Mesenchymal stem cell (in vitro differentiated cells and primary cell): ENCODE measurements around the gene NXPH1.

Source experiments
- DNase-seq: peaks from one replicate; pipeline ENCODE4 v3.0.0-alpha.2; 2013
- H2AFZ ChIP-seq: one replicate; pipeline ENCODE4 v1.6.1; 2013; ENCODE audit warnings: low read depth, mild to moderate bottlenecking, control low read depth, inconsistent platforms, low read length, moderate library complexity
- H2AK5ac ChIP-seq: 2 replicates; pipeline ENCODE4 v1.6.1; 2013; ENCODE audit warnings: low read length, moderate library complexity, mild to moderate bottlenecking, inconsistent platforms; ENCODE audit not compliant: severe bottlenecking
- H2BK120ac ChIP-seq: one replicate; pipeline ENCODE4 v1.6.1; 2013; ENCODE audit warnings: low read depth, mild to moderate bottlenecking, inconsistent platforms, low read length, moderate library complexity
- H2BK12ac ChIP-seq, 2 experiments: one replicate each; pipeline ENCODE4 v1.6.1; 2013; ENCODE audit warnings: inconsistent platforms in 2 of 2, low read length in 2 of 2, mild to moderate bottlenecking in 2 of 2, moderate library complexity in 2 of 2, control low read depth in 1 of 2
- H2BK15ac ChIP-seq: one replicate; pipeline ENCODE4 v1.6.1; 2013; ENCODE audit warnings: mild to moderate bottlenecking, low read depth, inconsistent platforms; ENCODE audit not compliant: poor library complexity, severe bottlenecking
- H2BK5ac ChIP-seq: 2 replicates; pipeline ENCODE4 v1.6.1; 2013; ENCODE audit warnings: low read depth, mild to moderate bottlenecking, low read length, control low read depth, inconsistent platforms; ENCODE audit not compliant: poor library complexity, severe bottlenecking
- H3K14ac ChIP-seq, 2 experiments: one replicate each; pipeline ENCODE4 v1.6.1; 2013; ENCODE audit warnings: inconsistent platforms in 2 of 2, low read length in 2 of 2, control low read depth in 1 of 2, mild to moderate bottlenecking in 1 of 2, moderate library complexity in 1 of 2
- H3K18ac ChIP-seq, 2 experiments: one replicate each; pipeline ENCODE4 v1.6.1; 2013; ENCODE audit warnings: inconsistent platforms in 2 of 2, low read length in 2 of 2, control low read depth in 1 of 2, low read depth in 1 of 2, mild to moderate bottlenecking in 1 of 2
- H3K23ac ChIP-seq, 2 experiments: one replicate each; pipeline ENCODE4 v1.6.1; 2013; ENCODE audit warnings: inconsistent platforms in 2 of 2, low read length in 2 of 2, mild to moderate bottlenecking in 2 of 2, moderate library complexity in 2 of 2, control low read depth in 1 of 2
- H3K27ac ChIP-seq: 2 replicates; pipeline ENCODE4 v1.5.1; 2013; ENCODE audit warnings: mild to moderate bottlenecking, moderate library complexity, low read length, control low read depth, inconsistent platforms; ENCODE audit not compliant: poor library complexity, severe bottlenecking
- H3K27me3 ChIP-seq, 2 experiments: 2 replicates each; pipeline versions ENCODE4 v1.6.1 to v1.7.0; 2013; ENCODE audit warnings: low read length in 2 of 2, mild to moderate bottlenecking in 2 of 2, moderate library complexity in 2 of 2, control low read depth in 1 of 2, inconsistent platforms in 1 of 2; ENCODE audit not compliant: control insufficient read depth in 1 of 2, insufficient read depth in 1 of 2
- H3K36me3 ChIP-seq, 2 experiments: 2 replicates each; pipeline versions ENCODE4 v1.6.1 to v1.7.0; 2013; ENCODE audit warnings: low read length in 2 of 2, control low read depth in 1 of 2, inconsistent platforms in 1 of 2, low read depth in 1 of 2, mild to moderate bottlenecking in 1 of 2; ENCODE audit not compliant: insufficient read depth in 2 of 2, control insufficient read depth in 1 of 2
- H3K4ac ChIP-seq, 2 experiments: one replicate each; pipeline ENCODE4 v1.6.1; 2013; ENCODE audit warnings: inconsistent platforms in 2 of 2, low read length in 2 of 2, mild to moderate bottlenecking in 2 of 2, moderate library complexity in 2 of 2, control low read depth in 1 of 2, low read depth in 1 of 2
- H3K4me1 ChIP-seq: 2 replicates; pipeline ENCODE4 v1.6.1; 2013; ENCODE audit warnings: low read depth, low read length, control low read depth; ENCODE audit not compliant: control insufficient read depth, insufficient read depth
- H3K4me2 ChIP-seq: 2 replicates; pipeline ENCODE4 v1.6.1; 2013; ENCODE audit warnings: low read length, mild to moderate bottlenecking, inconsistent platforms; ENCODE audit not compliant: poor library complexity, severe bottlenecking
- H3K4me3 ChIP-seq, 2 experiments: 2 replicates each; pipeline versions ENCODE4 v1.5.1 to v1.7.0; 2013; ENCODE audit warnings: low read length in 2 of 2, mild to moderate bottlenecking in 2 of 2, control low read depth in 1 of 2, low read depth in 1 of 2; ENCODE audit not compliant: insufficient read depth in 1 of 2
- H3K79me1 ChIP-seq: replicated peaks from 2 replicates; pipeline ENCODE4 v1.6.1; 2013; ENCODE audit warnings: mild to moderate bottlenecking, control low read depth, low read length, inconsistent platforms; ENCODE audit not compliant: poor library complexity, severe bottlenecking
- H3K9ac ChIP-seq: 2 replicates; pipeline ENCODE4 v1.7.0; 2013; ENCODE audit warnings: mild to moderate bottlenecking, low read length, moderate library complexity
- H3K9me3 ChIP-seq: 2 replicates; pipeline ENCODE4 v1.7.0; 2013; ENCODE audit warnings: mild to moderate bottlenecking, low read length; ENCODE audit not compliant: control insufficient read depth
- H4K8ac ChIP-seq: one replicate; pipeline ENCODE4 v1.6.1; 2013; ENCODE audit warnings: inconsistent platforms, mild to moderate bottlenecking, low read length, moderate library complexity
- H4K91ac ChIP-seq: one replicate; pipeline ENCODE4 v1.6.1; 2013; ENCODE audit warnings: mild to moderate bottlenecking, low read length, inconsistent platforms
- WGBS: methylation state at CpG from one replicate; pipeline ENCODE4 v1.1.7; 2013; ENCODE audit warnings: mixed read lengths; 5-methylcytosine and 5-hydroxymethylcytosine counted together

The NXPH1 gene

GRCh38 chr7:8613191-8613590, 179.8 kb downstream of the NXPH1 start:
- no peak for DNase-seq
- 100% methylated on average over 1 of the region's 2 CpGs for WGBS
- Histone ChIP-seq H3K79me1 (no peaks in the 10 kb centered on the region), H2BK120ac (no peak overlapping the region), H2BK5ac (no peak overlapping the region), H3K23ac (no peak overlapping the region), H3K4me2 (no peak overlapping the region), H3K27me3 (no peaks in the 10 kb centered on the region), H4K8ac (no peak overlapping the region), H2BK12ac (no peak overlapping the region), H3K27ac (no peak overlapping the region), H2BK15ac (no peak overlapping the region), H3K18ac (no peak overlapping the region), H3K4me3 (no peak overlapping the region), H3K36me3 (no peaks in the 10 kb centered on the region), H3K14ac (no peak overlapping the region), H3K9ac (no peak overlapping the region), H4K91ac (no peak overlapping the region), H2AK5ac (no peak overlapping the region), H2AFZ (no peak overlapping the region), H3K9me3 (peaks cover 3% of the 10 kb centered on the region), H3K4me1 (no peaks in the 10 kb centered on the region), H3K4ac (no peak overlapping the region)

- WGBS: 56% methylated on average over 4 of the region's 5 CpGs
Measured at GRCh38 chr7:8615019-8615418, 181.6 kb downstream of the NXPH1 start.

DNA sequence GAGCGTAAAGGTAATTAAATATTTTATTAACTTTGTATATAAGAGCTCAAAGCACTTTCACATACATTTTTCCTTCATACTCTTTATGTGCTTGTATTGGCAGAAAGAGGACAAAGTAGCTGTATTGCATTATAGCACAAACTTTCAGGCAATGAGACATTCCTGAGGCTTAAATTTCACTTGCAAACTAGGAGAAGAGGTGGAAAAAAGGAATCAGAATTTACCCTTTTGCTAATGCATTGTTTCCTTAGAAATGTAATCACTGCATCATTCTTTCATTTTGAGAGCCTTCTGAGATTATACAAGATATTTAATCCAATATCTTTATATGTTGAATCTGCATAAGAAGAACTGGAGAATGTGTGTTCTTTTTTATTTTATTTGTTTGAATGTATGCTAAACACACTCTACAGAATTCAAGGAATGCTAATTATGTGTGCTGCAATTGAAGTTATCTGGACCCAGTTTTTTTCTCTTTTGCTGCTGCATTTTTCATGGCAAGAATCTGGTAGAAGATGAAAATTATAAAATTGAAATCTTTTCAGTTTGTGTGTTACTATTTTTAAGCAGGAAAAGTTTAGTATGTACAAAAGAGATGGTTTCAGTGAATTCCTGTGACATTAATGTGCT, 185.1 kb downstream of the NXPH1 start:
- H3K27ac ChIP-seq: no peak overlapping the region
- DNase-seq: no peak
- no peak overlapping the region for H4K8ac ChIP-seq
- no peak overlapping the region for H4K91ac ChIP-seq
- no peak overlapping the region for H3K14ac ChIP-seq
- H3K79me1 ChIP-seq: no peaks in the 10 kb centered on the region
- H2BK120ac ChIP-seq: no peak overlapping the region
- no peak overlapping the region for H3K9ac ChIP-seq
- H3K4ac ChIP-seq: no peak overlapping the region
- H2BK5ac ChIP-seq: no peak overlapping the region
- H3K36me3 ChIP-seq: no peaks in the 10 kb centered on the region
- H3K23ac ChIP-seq: no peak overlapping the region
- no peak overlapping the region for H2AFZ ChIP-seq
- no peak overlapping the region for H3K4me2 ChIP-seq
- H2BK12ac ChIP-seq: no peak overlapping the region
- H2AK5ac ChIP-seq: no peak overlapping the region
- no peak overlapping the region for H3K18ac ChIP-seq
- no peaks in the 10 kb centered on the region for H3K4me1 ChIP-seq
- H2BK15ac ChIP-seq: no peak overlapping the region
- no peaks in the 10 kb centered on the region for H3K27me3 ChIP-seq
- H3K9me3 ChIP-seq: peaks cover 12% of the 10 kb centered on the region
- no peak overlapping the region for H3K4me3 ChIP-seq
- no CpG with 5 or more reads among the region's 1 CpG for WGBS

More at GRCh38 chr7:8615019-8615418, 181.6 kb downstream of the NXPH1 start:
- Histone ChIP-seq H2AFZ (no peak overlapping the region), H4K8ac (no peak overlapping the region), H3K23ac (no peak overlapping the region), H3K4ac (no peak overlapping the region), H3K4me3 (no peak overlapping the region), H3K9me3 (peaks cover 8% of the 10 kb centered on the region), H2BK5ac (no peak overlapping the region), H3K79me1 (no peaks in the 10 kb centered on the region), H2AK5ac (no peak overlapping the region), H2BK12ac (no peak overlapping the region), H3K27me3 (no peaks in the 10 kb centered on the region), H3K4me2 (no peak overlapping the region), H2BK15ac (no peak overlapping the region), H3K36me3 (no peaks in the 10 kb centered on the region), H3K9ac (no peak overlapping the region), H2BK120ac (no peak overlapping the region), H4K91ac (no peak overlapping the region), H3K14ac (no peak overlapping the region), H3K4me1 (no peaks in the 10 kb centered on the region), H3K18ac (no peak overlapping the region), H3K27ac (no peak overlapping the region)
- DNase-seq: no peak

DNA sequence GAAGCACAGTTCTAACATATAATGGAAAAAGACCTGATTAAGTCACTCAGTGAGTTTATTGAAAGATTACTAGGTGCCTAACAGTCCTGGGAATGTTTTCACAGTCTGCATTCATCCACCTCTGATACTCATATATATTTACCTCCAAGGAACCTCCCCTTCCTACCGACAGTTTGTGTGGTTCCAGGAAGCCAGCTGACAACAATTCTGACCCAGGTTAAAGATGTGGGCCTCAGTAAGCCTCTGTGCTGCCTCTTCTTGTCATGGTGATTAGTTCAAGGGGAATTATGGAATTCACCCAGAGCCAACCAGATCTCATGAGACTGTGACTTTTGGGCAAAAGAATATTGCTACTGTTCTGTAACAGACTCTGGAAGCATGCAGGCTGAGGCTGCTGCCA, 186.8 kb downstream of the NXPH1 start:
- no peaks in the 10 kb centered on the region for H3K36me3 ChIP-seq
- no peak overlapping the region for H3K23ac ChIP-seq
- WGBS: 54% methylated on average over 1 of the region's 1 CpG

More for the DNA sequence above, 186.8 kb downstream of the NXPH1 start:
- Histone ChIP-seq H3K9ac (no peak overlapping the region), H4K8ac (no peak overlapping the region), H3K27ac (no peak overlapping the region), H3K14ac (no peak overlapping the region), H3K4me2 (no peak overlapping the region), H2AFZ (no peak overlapping the region), H2BK5ac (no peak overlapping the region), H3K4ac (no peak overlapping the region), H2BK15ac (no peak overlapping the region), H3K4me1 (no peaks in the 10 kb centered on the region), H2BK12ac (no peak overlapping the region), H2BK120ac (no peak overlapping the region), H3K79me1 (no peaks in the 10 kb centered on the region), H3K18ac (no peak overlapping the region), H3K9me3 (peaks cover 12% of the 10 kb centered on the region), H3K27me3 (no peaks in the 10 kb centered on the region), H3K4me3 (no peak overlapping the region), H4K91ac (no peak overlapping the region), H2AK5ac (no peak overlapping the region)
- no peak for DNase-seq
